Measurements from ENCODE around the gene ZNF680.
"Not testable (repeated sequence)": the region's sequence is repeated elsewhere in the genome, so short reads cannot be mapped to it uniquely, and the experiment has no call there.

Gene ZNF680

GRCh38 chr7:64557601-64558322 lies 5.1 kb downstream of the ZNF680 start:
- TF ChIP-seq EZH2 (IDR thresholded peaks at IDR 0.05; ENCODE audit: borderline replicate concordance, low read length) = no peak
- TF ChIP-seq, protein P1, sequence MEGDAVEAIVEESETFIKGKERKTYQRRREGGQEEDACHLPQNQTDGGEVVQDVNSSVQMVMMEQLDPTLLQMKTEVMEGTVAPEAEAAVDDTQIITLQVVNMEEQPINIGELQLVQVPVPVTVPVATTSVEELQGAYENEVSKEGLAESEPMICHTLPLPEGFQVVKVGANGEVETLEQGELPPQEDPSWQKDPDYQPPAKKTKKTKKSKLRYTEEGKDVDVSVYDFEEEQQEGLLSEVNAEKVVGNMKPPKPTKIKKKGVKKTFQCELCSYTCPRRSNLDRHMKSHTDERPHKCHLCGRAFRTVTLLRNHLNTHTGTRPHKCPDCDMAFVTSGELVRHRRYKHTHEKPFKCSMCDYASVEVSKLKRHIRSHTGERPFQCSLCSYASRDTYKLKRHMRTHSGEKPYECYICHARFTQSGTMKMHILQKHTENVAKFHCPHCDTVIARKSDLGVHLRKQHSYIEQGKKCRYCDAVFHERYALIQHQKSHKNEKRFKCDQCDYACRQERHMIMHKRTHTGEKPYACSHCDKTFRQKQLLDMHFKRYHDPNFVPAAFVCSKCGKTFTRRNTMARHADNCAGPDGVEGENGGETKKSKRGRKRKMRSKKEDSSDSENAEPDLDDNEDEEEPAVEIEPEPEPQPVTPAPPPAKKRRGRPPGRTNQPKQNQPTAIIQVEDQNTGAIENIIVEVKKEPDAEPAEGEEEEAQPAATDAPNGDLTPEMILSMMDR (IDR thresholded peaks at IDR 0.05; ENCODE audit: low read length) = no peak
- H3K9me3 ChIP-seq (ENCODE audit: low read length) = peaks cover 16% of the 10 kb centered on the region
- peak overlapping the region; percentile 44 for H3K4me2 ChIP-seq (ENCODE audit: low read length)
- H2AFZ ChIP-seq (ENCODE audit: low read length) = no peak overlapping the region
- H3F3A ChIP-seq (ENCODE audit: insufficient read depth, low read length) = no peaks in the 10 kb centered on the region
- H3K4me1 ChIP-seq (ENCODE audit: insufficient read depth, low read length, severe bottlenecking) = peaks cover 43% of the 10 kb centered on the region
- peaks cover 70% of the 10 kb centered on the region for H3K36me3 ChIP-seq (ENCODE audit: insufficient read depth, low read length)
- H3K27ac ChIP-seq (ENCODE audit: low read depth, low read length, poor library complexity, severe bottlenecking) = peak overlapping the region; percentile 92
- H4K20me1 ChIP-seq (ENCODE audit: insufficient read depth, low read length) = no peaks in the 10 kb centered on the region
- H3K79me2 ChIP-seq (ENCODE audit: insufficient read depth, low read length) = peaks cover 71% of the 10 kb centered on the region
- peak overlapping the region; percentile 13; the same call in 1 of the 2 replicates for H3K9ac ChIP-seq (ENCODE audit: low read length)
- no peaks in the 10 kb centered on the region for H3K27me3 ChIP-seq (ENCODE audit: insufficient read depth, low read length)
- H3K9me2 ChIP-seq (ENCODE audit: low read depth, low read length) = no peaks in the 10 kb centered on the region
- peak overlapping the region; percentile 19 for H3K4me3 ChIP-seq (ENCODE audit: low read depth, low read length, poor library complexity, severe bottlenecking)

DNA sequence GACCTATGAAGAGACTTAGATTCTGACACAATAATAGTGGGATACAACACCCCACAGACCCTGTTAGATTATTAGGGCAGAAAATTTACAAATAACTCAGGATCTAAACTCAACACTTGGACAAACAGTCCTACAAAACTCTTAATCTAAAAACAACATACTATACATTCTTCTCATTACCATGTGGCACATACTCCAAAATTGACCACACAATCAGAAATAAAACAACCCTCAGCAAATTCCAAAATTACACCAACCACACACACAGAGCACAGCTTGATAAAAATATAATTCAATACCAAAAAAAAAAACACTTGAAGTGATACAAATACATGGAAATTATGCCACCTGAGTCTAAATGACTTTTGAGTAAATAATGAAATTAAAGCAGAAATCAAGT lies 7.8 kb downstream of the ZNF680 start:
- no peaks in the 10 kb centered on the region for H3F3A ChIP-seq (ENCODE audit: insufficient read depth, low read length)
- no peaks in the 10 kb centered on the region for H3K27me3 ChIP-seq (ENCODE audit: insufficient read depth, low read length)
- H3K36me3 ChIP-seq (ENCODE audit: insufficient read depth, low read length) = peaks cover 80% of the 10 kb centered on the region
- no peak overlapping the region for H3K9ac ChIP-seq (ENCODE audit: low read length)
- no peak overlapping the region for H3K4me3 ChIP-seq (ENCODE audit: low read depth, low read length, poor library complexity, severe bottlenecking)
- peaks cover 30% of the 10 kb centered on the region for H3K4me1 ChIP-seq (ENCODE audit: insufficient read depth, low read length, severe bottlenecking)
- H3K9me3 ChIP-seq (ENCODE audit: low read length) = peaks cover 20% of the 10 kb centered on the region
- H3K9me2 ChIP-seq (ENCODE audit: low read depth, low read length) = no peaks in the 10 kb centered on the region
- no peak overlapping the region for H3K27ac ChIP-seq (ENCODE audit: low read depth, low read length, poor library complexity, severe bottlenecking)
- H3K4me2 ChIP-seq (ENCODE audit: low read length) = no peak overlapping the region
- H4K20me1 ChIP-seq (ENCODE audit: insufficient read depth, low read length) = no peaks in the 10 kb centered on the region
- peaks cover 64% of the 10 kb centered on the region for H3K79me2 ChIP-seq (ENCODE audit: insufficient read depth, low read length)
- no peak overlapping the region for H2AFZ ChIP-seq (ENCODE audit: low read length)
- no peak for TF ChIP-seq EZH2 (IDR thresholded peaks at IDR 0.05; ENCODE audit: borderline replicate concordance, low read length)
- TF ChIP-seq, protein P1 (IDR thresholded peaks at IDR 0.05; ENCODE audit: low read length) = no peak

GRCh38 chr7:64554188-64554587 lies 8.7 kb downstream of the ZNF680 start:
- not testable (repeated sequence) for H3K9ac ChIP-seq (ENCODE audit: low read length); H3K9me2 ChIP-seq (ENCODE audit: low read depth, low read length); H3K27ac ChIP-seq (ENCODE audit: low read depth, low read length, poor library complexity, severe bottlenecking); H3K4me2 ChIP-seq (ENCODE audit: low read length); H4K20me1 ChIP-seq (ENCODE audit: insufficient read depth, low read length); H3K4me3 ChIP-seq (ENCODE audit: low read depth, low read length, poor library complexity, severe bottlenecking); H3K27me3 ChIP-seq (ENCODE audit: insufficient read depth, low read length); H3F3A ChIP-seq (ENCODE audit: insufficient read depth, low read length); H2AFZ ChIP-seq (ENCODE audit: low read length)
- peaks cover 81% of the 10 kb centered on the region for H3K36me3 ChIP-seq (ENCODE audit: insufficient read depth, low read length)
- peaks cover 59% of the 10 kb centered on the region for H3K79me2 ChIP-seq (ENCODE audit: insufficient read depth, low read length)
- H3K9me3 ChIP-seq (ENCODE audit: low read length) = peaks cover 22% of the 10 kb centered on the region
- peaks cover 21% of the 10 kb centered on the region for H3K4me1 ChIP-seq (ENCODE audit: insufficient read depth, low read length, severe bottlenecking)

Data from OCI-LY1 (cell line).